Panc1 (cell line): ENCODE data around the gene SUGCT. TPM values are rescaled to one million over a fixed set of nuclear protein-coding genes. Genes with fewer than 3 reads are reported as not detected.

Experiments used
- ATAC-seq: fragments of 200-7000 bp; cut with Tn5 transposase; 2 replicates; pipeline ENCODE4 v1.9.1; 2020; ENCODE audit warnings: mild to moderate bottlenecking, moderate library complexity
- BruUV-seq: library from RNA; stranded (reverse); fragments of 400-500 nt; replicated peaks from 2 replicates; lab custom pipeline; 2021; lab: Mats Ljungman, UMichigan
- CTCF ChIA-PET: fragments of 300-600 bp; sonication (Branson Sonifier 250); formaldehyde crosslinking; loops from one replicate; lab custom pipeline; 2022; ENCODE audit warnings: antibody characterized with exemption; lab: Charles Lee
- POLR2A ChIA-PET: fragments of 300-600 bp; sonication (Branson Sonifier 250); formaldehyde crosslinking; loops from one replicate; lab custom pipeline; 2022; ENCODE audit warnings: antibody characterized with exemption; lab: Charles Lee
- DNase-seq: peaks from one replicate; pipeline ENCODE4 v3.0.0-alpha.2; 2010; ENCODE audit warnings: low read depth, low spot score
- H3K27ac ChIP-seq: 2 replicates; pipeline ENCODE4 v1.5.1; 2011; ENCODE audit warnings: mild to moderate bottlenecking, low read length, inconsistent platforms
- H3K27me3 ChIP-seq: fragments of 200-500 bp; sonication (Bioruptor generic); 2 replicates; pipeline ENCODE4 v1.6.0; 2014; ENCODE audit warnings: low read length, inconsistent platforms; ENCODE audit not compliant: control insufficient read depth, insufficient read depth
- H3K36me3 ChIP-seq: fragments of 200-500 bp; sonication (Bioruptor generic); 2 replicates; pipeline ENCODE4 v1.5.1; 2014; ENCODE audit warnings: inconsistent platforms, mild to moderate bottlenecking, low read length, moderate library complexity; ENCODE audit not compliant: control insufficient read depth, insufficient read depth
- H3K4me1 ChIP-seq: 2 replicates; pipeline ENCODE4 v1.5.1; 2011; ENCODE audit warnings: inconsistent platforms, mild to moderate bottlenecking, low read length, moderate library complexity; ENCODE audit not compliant: control insufficient read depth, insufficient read depth
- H3K4me3 ChIP-seq, 2 experiments: 2 replicates each; pipeline ENCODE4 v1.5.1; 2011 to 2012; ENCODE audit warnings: low read depth in 2 of 2, low read length in 2 of 2, mild to moderate bottlenecking in 2 of 2, inconsistent platforms in 1 of 2, moderate library complexity in 1 of 2
- H3K9me3 ChIP-seq: fragments of 200-500 bp; sonication (Bioruptor generic); 2 replicates; pipeline ENCODE4 v1.5.1; 2014; ENCODE audit warnings: low read depth, mild to moderate bottlenecking, inconsistent platforms, low read length, moderate library complexity; ENCODE audit not compliant: control insufficient read depth, insufficient read depth
- CTCF ChIP-seq: fragments of 450-650 bp; IDR thresholded peaks from 2 replicates; pipeline ENCODE4 v1.5.1; 2017; ENCODE audit warnings: mild to moderate bottlenecking
- POLR2AphosphoS5 ChIP-seq: IDR thresholded peaks from 2 replicates; pipeline ENCODE4 v1.6.1; 2012; ENCODE audit warnings: mild to moderate bottlenecking, low read depth, low read length, moderate library complexity
- REST ChIP-seq, 2 experiments: IDR thresholded peaks; 2 replicates each; pipeline ENCODE4 v1.6.1; 2011 to 2012; ENCODE audit warnings: low read depth in 2 of 2, control low read depth in 1 of 2, low read length in 1 of 2, mild to moderate bottlenecking in 1 of 2, moderate library complexity in 1 of 2; ENCODE audit not compliant: insufficient read depth in 1 of 2
- SIN3A ChIP-seq: IDR thresholded peaks from 2 replicates; pipeline ENCODE4 v1.6.1; 2012; ENCODE audit warnings: low read depth, mild to moderate bottlenecking, low read length, moderate library complexity, borderline replicate concordance; ENCODE audit not compliant: insufficient read depth
- TCF7L2 ChIP-seq: IDR thresholded peaks from 2 replicates; pipeline ENCODE4 v1.6.1; 2011; ENCODE audit warnings: mild to moderate bottlenecking, low read depth, low read length, inconsistent platforms
- in situ Hi-C: cut with HindIII; loops from 2 replicates; pipeline ENCODE4 v1.10.0; 2016; ENCODE audit warnings: low sequenced_read_pairs, low pct_unique_long_range_greater_than_20kb
- intact Hi-C: fragments of 100-400 bp; cut with micrococcal nuclease; formaldehyde crosslinking; loops from one replicate; pipeline ENCODE4 v1.10.0; 2022; ENCODE audit not compliant: unreplicated experiment
- total RNA-seq: library from RNA; stranded (reverse); gene quantifications from one replicate; pipeline ENCODE4 v1.2.1, GENCODE V29; 2021; ENCODE audit not compliant: unreplicated experiment

SUGCT gene
- total RNA-seq, 1 experiment from 2014 or later, result 3.1 TPM

- Histone ChIP-seq H3K27ac (no peak overlapping the region), H3K4me1 (no peaks in the 10 kb centered on the region), H3K9me3 (no peaks in the 10 kb centered on the region), H3K36me3 (no peaks in the 10 kb centered on the region), H3K4me3 (no peak overlapping the region), H3K27me3 (no peaks in the 10 kb centered on the region)
- ChIA-PET POLR2A (no interaction called here), CTCF (no interaction called here)
- in situ Hi-C loops, result no loop called here
- no peak for TF ChIP-seq TCF7L2
- no peak for TF ChIP-seq REST (IDR thresholded peaks at IDR 0.05; ENCODE audit: insufficient read depth in 1 of 2, low read depth in 2 of 2, low read length in 1 of 2)
- no peak for TF ChIP-seq CTCF
- no peak for TF ChIP-seq POLR2AphosphoS5
- TF ChIP-seq SIN3A, result no peak
- ATAC-seq, result no peak
- no TSS peak for BruUV-seq
- no peak for DNase-seq
- intact Hi-C loops, result no loop called here
Observed at GRCh38 chr7:40882071-40882658, 747.4 kb downstream of the SUGCT start.

- CTCF ChIA-PET, result no interaction called here
- ATAC-seq (no peak), DNase-seq (no peak)
- no TSS peak for BruUV-seq
- intact Hi-C loops, result no loop called here
- Histone ChIP-seq H3K27ac (no peak overlapping the region), H3K4me1 (no peaks in the 10 kb centered on the region), H3K4me3 (no peak overlapping the region), H3K27me3 (no peaks in the 10 kb centered on the region), H3K36me3 (no peaks in the 10 kb centered on the region), H3K9me3 (no peaks in the 10 kb centered on the region)
- TF ChIP-seq SIN3A (no peak), POLR2AphosphoS5 (no peak), TCF7L2 (no peak), CTCF (no peak), REST (IDR thresholded peaks at IDR 0.05; ENCODE audit: insufficient read depth in 1 of 2, low read depth in 2 of 2, low read length in 1 of 2) (no peak)
- in situ Hi-C loops, result no loop called here
- POLR2A ChIA-PET, result no interaction called here
Observed at GRCh38 chr7:40883826-40884225, 749.0 kb downstream of the SUGCT start.
